Stimulated activated naive B cell treated with anti-CD40 and anti-IgM and Interleukin-4, amounts not matched to agents 10 μg/mL and 1 μg/mL and 100 μg/mL, for 72 hours (primary cell): ENCODE results near the gene MAN1C1.
"Not testable (repeated sequence)": the region's sequence is repeated elsewhere in the genome, so short reads cannot be mapped to it uniquely, and the experiment has no call there.

Source experiments
- ATAC-seq, 2 donors: fragments of 150-1000 bp; cut with Tn5 transposase; replicated peaks; 2 replicates each; pipeline ENCODE4 v1.10.0; 2021; ENCODE audit warnings: moderate library complexity in 1 of 2
- DNase-seq: peaks from one replicate; pipeline ENCODE4 v3.0.0; 2021
- H3K27ac Mint-ChIP-seq: one replicate; pipeline ENCODE4 v1.8.0; 2022; ENCODE audit warnings: mild to moderate bottlenecking, mixed read lengths
- H3K27me3 Mint-ChIP-seq, 2 donors: one replicate each; pipeline ENCODE4 v1.8.0; 2022; ENCODE audit warnings: mixed read lengths in 2 of 2
- H3K36me3 Mint-ChIP-seq, 2 donors: one replicate each; pipeline ENCODE4 v1.8.0; 2022; ENCODE audit warnings: mixed read lengths in 2 of 2, mild to moderate bottlenecking in 1 of 2
- H3K4me1 Mint-ChIP-seq, 2 donors: one replicate each; pipeline ENCODE4 v1.8.0; 2022; ENCODE audit warnings: mixed read lengths in 2 of 2, mild to moderate bottlenecking in 1 of 2
- H3K4me3 Mint-ChIP-seq, 2 donors: one replicate each; pipeline ENCODE4 v1.8.0; 2022; ENCODE audit warnings: mild to moderate bottlenecking in 2 of 2, mixed read lengths in 2 of 2, moderate library complexity in 1 of 2
- H3K9me3 Mint-ChIP-seq, 2 donors: one replicate each; pipeline ENCODE4 v1.8.0; 2022; ENCODE audit warnings: mixed read lengths in 2 of 2, mild to moderate bottlenecking in 1 of 2

MAN1C1 gene

GRCh38 chr1:25727635-25728286 lies 111.2 kb downstream of the MAN1C1 start:
- no peak overlapping the region for H3K4me3 Mint-ChIP-seq
- no peaks in the 10 kb centered on the region for H3K36me3 Mint-ChIP-seq
- H3K27me3 Mint-ChIP-seq: peaks cover 15% of the 10 kb centered on the region in 2 donors

GRCh38 chr1:25728301-25728935 lies 111.8 kb downstream of the MAN1C1 start:
- peaks cover 0 to 2% of the 10 kb centered on the region in 2 donors for H3K9me3 Mint-ChIP-seq
- no peak for DNase-seq
- H3K4me1 Mint-ChIP-seq: peaks cover 10 to 15% of the 10 kb centered on the region in 2 donors
- no peak for ATAC-seq
- H3K4me3 Mint-ChIP-seq: no peak overlapping the region
- H3K36me3 Mint-ChIP-seq: no peaks in the 10 kb centered on the region
- peaks cover 16 to 22% of the 10 kb centered on the region in 2 donors for H3K27me3 Mint-ChIP-seq
- no peak overlapping the region for H3K27ac Mint-ChIP-seq

More at GRCh38 chr1:25727635-25728286, 111.2 kb downstream of the MAN1C1 start:
- Mint-ChIP-seq H3K4me1 (peaks cover 10 to 15% of the 10 kb centered on the region in 2 donors), H3K27ac (no peak overlapping the region), H3K9me3 (peaks cover 0 to 2% of the 10 kb centered on the region in 2 donors)
- ATAC-seq (no peak), DNase-seq (no peak)

- ATAC-seq (no peak), DNase-seq (no peak)
- H3K36me3 Mint-ChIP-seq: no peaks in the 10 kb centered on the region
- H3K9me3 Mint-ChIP-seq: peaks cover 0 to 2% of the 10 kb centered on the region in 2 donors
- H3K4me1 Mint-ChIP-seq: peaks cover 10 to 15% of the 10 kb centered on the region in 2 donors
- peaks cover 15 to 23% of the 10 kb centered on the region in 2 donors for H3K27me3 Mint-ChIP-seq
- no peak overlapping the region for H3K4me3 Mint-ChIP-seq
- no peak overlapping the region for H3K27ac Mint-ChIP-seq
Observed at GRCh38 chr1:25729045-25729444, 112.5 kb downstream of the MAN1C1 start.

- no peaks in the 10 kb centered on the region for H3K36me3 Mint-ChIP-seq
- peaks cover 0 to 2% of the 10 kb centered on the region in 2 donors for H3K9me3 Mint-ChIP-seq
- H3K4me1 Mint-ChIP-seq: peaks cover 10 to 15% of the 10 kb centered on the region in 2 donors
- no peak overlapping the region for H3K27ac Mint-ChIP-seq
- no peak overlapping the region for H3K4me3 Mint-ChIP-seq
- DNase-seq: no peak
- peaks cover 13 to 20% of the 10 kb centered on the region in 2 donors for H3K27me3 Mint-ChIP-seq
- no peak for ATAC-seq
Observed at GRCh38 chr1:25729790-25730644, 113.4 kb downstream of the MAN1C1 start.

GRCh38 chr1:25731148-25731547 lies 114.6 kb downstream of the MAN1C1 start:
- Mint-ChIP-seq H3K36me3 (no peaks in the 10 kb centered on the region), H3K27me3 (peaks cover 5 to 20% of the 10 kb centered on the region in 2 donors), H3K4me3 (no peak overlapping the region), H3K4me1 (peaks cover 10 to 15% of the 10 kb centered on the region in 2 donors), H3K27ac (peak overlapping the region; percentile 33), H3K9me3 (peaks cover 0 to 2% of the 10 kb centered on the region in 2 donors)
- DNase-seq (no peak), ATAC-seq (no peak)

- Mint-ChIP-seq H3K9me3 (peaks cover 0 to 2% of the 10 kb centered on the region in 2 donors), H3K4me3 (no peak overlapping the region), H3K27me3 (peaks cover 10 to 20% of the 10 kb centered on the region in 2 donors), H3K36me3 (no peaks in the 10 kb centered on the region), H3K4me1 (peaks cover 10 to 15% of the 10 kb centered on the region in 2 donors), H3K27ac (peak overlapping the region; percentile 10)
- no peak for ATAC-seq
- no peak for DNase-seq
Observed at GRCh38 chr1:25731626-25732370, 115.2 kb downstream of the MAN1C1 start.

GRCh38 chr1:25732821-25733220 lies 116.2 kb downstream of the MAN1C1 start:
- peaks cover 10 to 15% of the 10 kb centered on the region in 2 donors for H3K4me1 Mint-ChIP-seq
- H3K4me3 Mint-ChIP-seq: no peak overlapping the region
- peaks cover 0 to 2% of the 10 kb centered on the region in 2 donors for H3K9me3 Mint-ChIP-seq
- no peaks in the 10 kb centered on the region for H3K36me3 Mint-ChIP-seq
- peaks cover 11 to 20% of the 10 kb centered on the region in 2 donors for H3K27me3 Mint-ChIP-seq
- no peak overlapping the region for H3K27ac Mint-ChIP-seq
- DNase-seq (no peak), ATAC-seq (no peak)

GRCh38 chr1:25733271-25733670 lies 116.7 kb downstream of the MAN1C1 start:
- Mint-ChIP-seq H3K9me3 (peaks cover 0 to 2% of the 10 kb centered on the region in 2 donors), H3K27me3 (peaks cover 11 to 21% of the 10 kb centered on the region in 2 donors), H3K36me3 (no peaks in the 10 kb centered on the region), H3K4me1 (peaks cover 10 to 15% of the 10 kb centered on the region in 2 donors), H3K4me3 (no peak overlapping the region), H3K27ac (no peak overlapping the region)
- ATAC-seq (no peak), DNase-seq (no peak)

GRCh38 chr1:25734991-25735390 lies 118.4 kb downstream of the MAN1C1 start:
- not testable (repeated sequence) for DNase-seq, H3K36me3 Mint-ChIP-seq, H3K27ac Mint-ChIP-seq, H3K4me3 Mint-ChIP-seq, H3K9me3 Mint-ChIP-seq, ATAC-seq
- Mint-ChIP-seq H3K4me1 (peaks cover 10 to 12% of the 10 kb centered on the region in 2 donors), H3K27me3 (peaks cover 13 to 22% of the 10 kb centered on the region in 2 donors)

GRCh38 chr1:25735956-25736529 lies 119.5 kb downstream of the MAN1C1 start:
- ATAC-seq: no peak
- no peak overlapping the region for H3K4me3 Mint-ChIP-seq
- H3K27ac Mint-ChIP-seq: no peak overlapping the region
- H3K4me1 Mint-ChIP-seq: peaks cover 2 to 3% of the 10 kb centered on the region in 2 donors
- peaks cover 16 to 22% of the 10 kb centered on the region in 2 donors for H3K27me3 Mint-ChIP-seq
- H3K9me3 Mint-ChIP-seq: no peaks in the 10 kb centered on the region
- no peak for DNase-seq
- H3K36me3 Mint-ChIP-seq: no peaks in the 10 kb centered on the region

- Mint-ChIP-seq H3K27me3 (peaks cover 19 to 22% of the 10 kb centered on the region in 2 donors), H3K9me3 (no peaks in the 10 kb centered on the region), H3K4me3 (no peak overlapping the region), H3K36me3 (no peaks in the 10 kb centered on the region), H3K27ac (no peak overlapping the region), H3K4me1 (no peaks in the 10 kb centered on the region)
- DNase-seq (no peak), ATAC-seq (no peak)
Observed at GRCh38 chr1:25737130-25737529, 120.5 kb downstream of the MAN1C1 start.

GRCh38 chr1:25738499-25738898 lies 121.9 kb downstream of the MAN1C1 start:
- no peaks in the 10 kb centered on the region for H3K36me3 Mint-ChIP-seq

GRCh38 chr1:25739341-25739740 lies 122.8 kb downstream of the MAN1C1 start:
- H3K4me1 Mint-ChIP-seq: no peaks in the 10 kb centered on the region
- DNase-seq (no peak), ATAC-seq (no peak)
- no peaks in the 10 kb centered on the region for H3K9me3 Mint-ChIP-seq
- peaks cover 9 to 17% of the 10 kb centered on the region in 2 donors for H3K27me3 Mint-ChIP-seq
- H3K36me3 Mint-ChIP-seq: no peaks in the 10 kb centered on the region
- H3K27ac Mint-ChIP-seq: no peak overlapping the region
- H3K4me3 Mint-ChIP-seq: no peak overlapping the region

More at GRCh38 chr1:25738499-25738898, 121.9 kb downstream of the MAN1C1 start:
- Mint-ChIP-seq H3K9me3 (no peaks in the 10 kb centered on the region), H3K27me3 (peaks cover 10 to 18% of the 10 kb centered on the region in 2 donors), H3K4me3 (no peak overlapping the region), H3K4me1 (no peaks in the 10 kb centered on the region), H3K27ac (no peak overlapping the region)
- no peak for DNase-seq
- no peak for ATAC-seq
